HepG2 (cell line): ENCODE results near the gene GFPT1. TPM values are rescaled to one million over a fixed set of nuclear protein-coding genes. Genes with fewer than 3 reads are reported as not detected.
A peak's percentile ranks its signal among the peaks of the same experiment; 100 is the strongest.

Experiments used
- KLF16 ChIP-seq, 2 experiments: sonication (generic) in 1 of 2; formaldehyde crosslinking in 1 of 2; IDR thresholded peaks; 2 replicates each; pipeline versions ENCODE4 v1.6.1 to v1.8.0; 2016 to 2023; ENCODE audit warnings: missing genetic modification reagents in 2 of 2, missing compliant biosample characterization in 1 of 2
- NFATC3 ChIP-seq: sonication (generic); formaldehyde crosslinking; IDR thresholded peaks from 2 replicates; pipeline ENCODE4 v1.5.1; 2020; ENCODE audit warnings: mild to moderate bottlenecking, missing genetic modification reagents
- NFIB ChIP-seq: sonication (generic); formaldehyde crosslinking; IDR thresholded peaks from 2 replicates; pipeline ENCODE4 v1.9.0; 2021; ENCODE audit warnings: missing genetic modification reagents, mild to moderate bottlenecking, borderline replicate concordance
- SP140L ChIP-seq: sonication (generic); formaldehyde crosslinking; IDR thresholded peaks from 2 replicates; pipeline ENCODE4 v1.4.0; 2020; ENCODE audit warnings: missing genetic modification reagents, borderline replicate concordance
- SYNCRIP ChIP-seq: fragments of 200-400 bp; formaldehyde crosslinking; IDR thresholded peaks from 2 replicates; pipeline ENCODE4 v1.6.1; 2018; ENCODE audit warnings: mild to moderate bottlenecking, low read depth, low read length; ENCODE audit not compliant: insufficient read depth
- TMF1 ChIP-seq: sonication (generic); formaldehyde crosslinking; IDR thresholded peaks from 2 replicates; pipeline ENCODE4 v1.8.1; 2022; ENCODE audit warnings: low read depth, missing genetic modification reagents
- U2AF2 ChIP-seq: fragments of 200-400 bp; formaldehyde crosslinking; IDR thresholded peaks from 2 replicates; pipeline ENCODE4 v1.6.1; 2017; ENCODE audit warnings: low read depth, mild to moderate bottlenecking, low read length
- ZBTB3 ChIP-seq: sonication (generic); formaldehyde crosslinking; IDR thresholded peaks from 2 replicates; pipeline ENCODE4 v1.4.0; 2020; ENCODE audit warnings: low read depth, mild to moderate bottlenecking, moderate library complexity, missing genetic modification reagents, borderline replicate concordance
- ZFP36L2 ChIP-seq: sonication (generic); formaldehyde crosslinking; IDR thresholded peaks from 2 replicates; pipeline ENCODE4 v1.4.0; 2020; ENCODE audit warnings: missing genetic modification reagents
- ZKSCAN1 ChIP-seq: fragments of 150-350 bp; IDR thresholded peaks from 2 replicates; pipeline ENCODE4 v1.6.1; 2014; ENCODE audit warnings: low read length
- ZMYM4 ChIP-seq: sonication (generic); formaldehyde crosslinking; IDR thresholded peaks from 2 replicates; pipeline ENCODE4 v1.8.1; 2023; ENCODE audit warnings: mild to moderate bottlenecking, missing genetic modification reagents
- ZNF17 ChIP-seq: sonication (generic); formaldehyde crosslinking; IDR thresholded peaks from 2 replicates; pipeline ENCODE4 v1.5.0; 2020; ENCODE audit warnings: mild to moderate bottlenecking, missing genetic modification reagents
- ZNF776 ChIP-seq: sonication (generic); formaldehyde crosslinking; IDR thresholded peaks from 2 replicates; pipeline ENCODE4 v1.4.0; 2020; ENCODE audit warnings: mild to moderate bottlenecking, missing genetic modification reagents
- polyA plus RNA-seq, 8 experiments: library from polyadenylated mRNA; depleted of rRNA in 3 of 8; stranded (reverse) in 7 of 8; unstranded in 1 of 8; fragments of >200 nt; fragmentation: Illumina TruSeq in 4 of 8; extraction: Trizol in 4 of 8; gene quantifications; 2 replicates each; pipeline versions ENCODE4 v1.2.1 to v1.2.3, GENCODE V29; 2011 to 2016; ENCODE audit warnings: low read depth in 4 of 8, missing spikeins in 1 of 8, mixed read lengths in 1 of 8; ENCODE audit not compliant: insufficient read depth in 1 of 8
- total RNA-seq, 5 experiments: library from RNA; depleted of rRNA; stranded (reverse); fragments of >200 nt; fragmentation: Illumina TruSeq; extraction: Trizol; gene quantifications; 2 replicates each; pipeline ENCODE4 v1.2.3, GENCODE V29; 2016; ENCODE audit warnings: low read depth in 1 of 5
- TF ChIP-seq, protein P1 (sequence below): sonication (generic); formaldehyde crosslinking; IDR thresholded peaks from 2 replicates; pipeline ENCODE4 v1.4.0; 2020; ENCODE audit warnings: low read depth, missing genetic modification reagents
- TF ChIP-seq, protein P2 (sequence below): sonication (generic); formaldehyde crosslinking; IDR thresholded peaks from 2 replicates; pipeline ENCODE4 v1.5.1; 2020; ENCODE audit warnings: mild to moderate bottlenecking, missing genetic modification reagents, moderate library complexity
- TF ChIP-seq, protein P3 (sequence below): sonication (generic); formaldehyde crosslinking; IDR thresholded peaks from 2 replicates; pipeline ENCODE4 v1.4.0; 2020; ENCODE audit warnings: missing genetic modification reagents, mild to moderate bottlenecking, borderline replicate concordance
- TF ChIP-seq, protein P4 (sequence below): sonication (generic); formaldehyde crosslinking; IDR thresholded peaks from 2 replicates; pipeline ENCODE4 v1.4.0; 2020; ENCODE audit warnings: missing genetic modification reagents
- TF ChIP-seq, protein P5 (sequence below): sonication (generic); formaldehyde crosslinking; conservative IDR thresholded peaks from 2 replicates; pipeline ENCODE4 v1.4.0; 2020; ENCODE audit warnings: mild to moderate bottlenecking, missing genetic modification reagents, moderate library complexity

The GFPT1 gene
- total and polyA plus RNA-seq, 2 of the 13 experiments (the other 11 are each of a cell fraction or from before 2014, with no cell fraction given): 24.0 to 84.9 TPM

DNA sequence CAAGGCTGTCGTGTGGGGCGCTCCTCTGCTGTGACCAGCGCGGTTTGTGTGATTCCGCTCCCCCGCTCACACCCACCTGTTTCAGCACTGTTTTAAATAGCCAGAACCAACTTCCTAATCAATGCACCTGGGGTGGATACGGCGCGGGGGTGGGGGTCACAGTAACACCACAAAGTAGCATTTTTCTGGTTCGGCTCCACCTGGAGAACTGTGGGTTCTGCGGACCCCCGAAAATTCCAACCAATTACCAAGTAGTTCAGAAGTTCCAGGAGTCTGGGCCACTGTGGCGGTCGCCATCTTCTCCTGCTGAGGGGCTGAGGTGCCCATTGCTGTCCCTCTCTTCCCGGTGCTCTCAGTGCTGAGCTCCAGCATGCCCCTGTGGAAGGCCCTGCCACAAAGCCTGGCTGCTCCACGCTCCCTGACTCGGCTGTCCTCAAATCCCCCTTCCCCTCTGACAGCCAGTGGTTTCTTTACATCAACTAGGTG, 79.4 kb downstream of the GFPT1 start (continued):
- TF ChIP-seq, protein P1, sequence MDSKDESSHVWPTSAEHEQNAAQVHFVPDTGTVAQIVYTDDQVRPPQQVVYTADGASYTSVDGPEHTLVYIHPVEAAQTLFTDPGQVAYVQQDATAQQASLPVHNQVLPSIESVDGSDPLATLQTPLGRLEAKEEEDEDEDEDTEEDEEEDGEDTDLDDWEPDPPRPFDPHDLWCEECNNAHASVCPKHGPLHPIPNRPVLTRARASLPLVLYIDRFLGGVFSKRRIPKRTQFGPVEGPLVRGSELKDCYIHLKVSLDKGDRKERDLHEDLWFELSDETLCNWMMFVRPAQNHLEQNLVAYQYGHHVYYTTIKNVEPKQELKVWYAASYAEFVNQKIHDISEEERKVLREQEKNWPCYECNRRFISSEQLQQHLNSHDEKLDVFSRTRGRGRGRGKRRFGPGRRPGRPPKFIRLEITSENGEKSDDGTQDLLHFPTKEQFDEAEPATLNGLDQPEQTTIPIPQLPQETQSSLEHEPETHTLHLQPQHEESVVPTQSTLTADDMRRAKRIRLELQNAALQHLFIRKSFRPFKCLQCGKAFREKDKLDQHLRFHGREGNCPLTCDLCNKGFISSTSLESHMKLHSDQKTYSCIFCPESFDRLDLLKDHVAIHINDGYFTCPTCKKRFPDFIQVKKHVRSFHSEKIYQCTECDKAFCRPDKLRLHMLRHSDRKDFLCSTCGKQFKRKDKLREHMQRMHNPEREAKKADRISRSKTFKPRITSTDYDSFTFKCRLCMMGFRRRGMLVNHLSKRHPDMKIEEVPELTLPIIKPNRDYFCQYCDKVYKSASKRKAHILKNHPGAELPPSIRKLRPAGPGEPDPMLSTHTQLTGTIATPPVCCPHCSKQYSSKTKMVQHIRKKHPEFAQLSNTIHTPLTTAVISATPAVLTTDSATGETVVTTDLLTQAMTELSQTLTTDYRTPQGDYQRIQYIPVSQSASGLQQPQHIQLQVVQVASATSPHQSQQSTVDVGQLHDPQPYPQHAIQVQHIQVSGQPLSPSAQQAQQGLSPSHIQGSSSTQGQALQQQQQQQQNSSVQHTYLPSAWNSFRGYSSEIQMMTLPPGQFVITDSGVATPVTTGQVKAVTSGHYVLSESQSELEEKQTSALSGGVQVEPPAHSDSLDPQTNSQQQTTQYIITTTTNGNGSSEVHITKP: no peak
- TF ChIP-seq, protein P2, sequence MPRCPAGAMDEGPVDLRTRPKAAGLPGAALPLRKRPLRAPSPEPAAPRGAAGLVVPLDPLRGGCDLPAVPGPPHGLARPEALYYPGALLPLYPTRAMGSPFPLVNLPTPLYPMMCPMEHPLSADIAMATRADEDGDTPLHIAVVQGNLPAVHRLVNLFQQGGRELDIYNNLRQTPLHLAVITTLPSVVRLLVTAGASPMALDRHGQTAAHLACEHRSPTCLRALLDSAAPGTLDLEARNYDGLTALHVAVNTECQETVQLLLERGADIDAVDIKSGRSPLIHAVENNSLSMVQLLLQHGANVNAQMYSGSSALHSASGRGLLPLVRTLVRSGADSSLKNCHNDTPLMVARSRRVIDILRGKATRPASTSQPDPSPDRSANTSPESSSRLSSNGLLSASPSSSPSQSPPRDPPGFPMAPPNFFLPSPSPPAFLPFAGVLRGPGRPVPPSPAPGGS (CRISPR knock-in tag): no peak
- TF ChIP-seq TMF1 (CRISPR knock-in tag) (no peak; the same call in 1 of the 2 replicates), U2AF2 (no peak), KLF16 (CRISPR knock-in tag; IDR thresholded peaks at IDR 0.05) (0 out of 4 replicates have a peak, but pooled peaks of 1 of the 2 experiments have one; percentile 3), ZKSCAN1 (no peak), NFATC3 (no peak), ZBTB3 (CRISPR knock-in tag) (no peak), ZNF776 (CRISPR knock-in tag) (no peak), ZMYM4 (CRISPR knock-in tag) (no peak), SYNCRIP (no peak), NFIB (CRISPR knock-in tag) (no peak), ZNF17 (CRISPR knock-in tag) (no peak), SP140L (no peak), ZFP36L2 (CRISPR knock-in tag) (no peak)
- TF ChIP-seq, protein P3, sequence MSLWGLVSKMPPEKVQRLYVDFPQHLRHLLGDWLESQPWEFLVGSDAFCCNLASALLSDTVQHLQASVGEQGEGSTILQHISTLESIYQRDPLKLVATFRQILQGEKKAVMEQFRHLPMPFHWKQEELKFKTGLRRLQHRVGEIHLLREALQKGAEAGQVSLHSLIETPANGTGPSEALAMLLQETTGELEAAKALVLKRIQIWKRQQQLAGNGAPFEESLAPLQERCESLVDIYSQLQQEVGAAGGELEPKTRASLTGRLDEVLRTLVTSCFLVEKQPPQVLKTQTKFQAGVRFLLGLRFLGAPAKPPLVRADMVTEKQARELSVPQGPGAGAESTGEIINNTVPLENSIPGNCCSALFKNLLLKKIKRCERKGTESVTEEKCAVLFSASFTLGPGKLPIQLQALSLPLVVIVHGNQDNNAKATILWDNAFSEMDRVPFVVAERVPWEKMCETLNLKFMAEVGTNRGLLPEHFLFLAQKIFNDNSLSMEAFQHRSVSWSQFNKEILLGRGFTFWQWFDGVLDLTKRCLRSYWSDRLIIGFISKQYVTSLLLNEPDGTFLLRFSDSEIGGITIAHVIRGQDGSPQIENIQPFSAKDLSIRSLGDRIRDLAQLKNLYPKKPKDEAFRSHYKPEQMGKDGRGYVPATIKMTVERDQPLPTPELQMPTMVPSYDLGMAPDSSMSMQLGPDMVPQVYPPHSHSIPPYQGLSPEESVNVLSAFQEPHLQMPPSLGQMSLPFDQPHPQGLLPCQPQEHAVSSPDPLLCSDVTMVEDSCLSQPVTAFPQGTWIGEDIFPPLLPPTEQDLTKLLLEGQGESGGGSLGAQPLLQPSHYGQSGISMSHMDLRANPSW: no peak
- TF ChIP-seq, protein P4, sequence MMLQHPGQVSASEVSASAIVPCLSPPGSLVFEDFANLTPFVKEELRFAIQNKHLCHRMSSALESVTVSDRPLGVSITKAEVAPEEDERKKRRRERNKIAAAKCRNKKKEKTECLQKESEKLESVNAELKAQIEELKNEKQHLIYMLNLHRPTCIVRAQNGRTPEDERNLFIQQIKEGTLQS (CRISPR knock-in tag): 0 out of 2 replicates have a peak, but pooled peaks have one; percentile 7
- TF ChIP-seq, protein P5, sequence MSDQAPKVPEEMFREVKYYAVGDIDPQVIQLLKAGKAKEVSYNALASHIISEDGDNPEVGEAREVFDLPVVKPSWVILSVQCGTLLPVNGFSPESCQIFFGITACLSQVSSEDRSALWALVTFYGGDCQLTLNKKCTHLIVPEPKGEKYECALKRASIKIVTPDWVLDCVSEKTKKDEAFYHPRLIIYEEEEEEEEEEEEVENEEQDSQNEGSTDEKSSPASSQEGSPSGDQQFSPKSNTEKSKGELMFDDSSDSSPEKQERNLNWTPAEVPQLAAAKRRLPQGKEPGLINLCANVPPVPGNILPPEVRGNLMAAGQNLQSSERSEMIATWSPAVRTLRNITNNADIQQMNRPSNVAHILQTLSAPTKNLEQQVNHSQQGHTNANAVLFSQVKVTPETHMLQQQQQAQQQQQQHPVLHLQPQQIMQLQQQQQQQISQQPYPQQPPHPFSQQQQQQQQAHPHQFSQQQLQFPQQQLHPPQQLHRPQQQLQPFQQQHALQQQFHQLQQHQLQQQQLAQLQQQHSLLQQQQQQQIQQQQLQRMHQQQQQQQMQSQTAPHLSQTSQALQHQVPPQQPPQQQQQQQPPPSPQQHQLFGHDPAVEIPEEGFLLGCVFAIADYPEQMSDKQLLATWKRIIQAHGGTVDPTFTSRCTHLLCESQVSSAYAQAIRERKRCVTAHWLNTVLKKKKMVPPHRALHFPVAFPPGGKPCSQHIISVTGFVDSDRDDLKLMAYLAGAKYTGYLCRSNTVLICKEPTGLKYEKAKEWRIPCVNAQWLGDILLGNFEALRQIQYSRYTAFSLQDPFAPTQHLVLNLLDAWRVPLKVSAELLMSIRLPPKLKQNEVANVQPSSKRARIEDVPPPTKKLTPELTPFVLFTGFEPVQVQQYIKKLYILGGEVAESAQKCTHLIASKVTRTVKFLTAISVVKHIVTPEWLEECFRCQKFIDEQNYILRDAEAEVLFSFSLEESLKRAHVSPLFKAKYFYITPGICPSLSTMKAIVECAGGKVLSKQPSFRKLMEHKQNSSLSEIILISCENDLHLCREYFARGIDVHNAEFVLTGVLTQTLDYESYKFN (CRISPR knock-in tag): 0 out of 2 replicates have a peak, but pooled peaks have one; percentile 9
